Right cardiac atrium (tissue), 5 donors: Measurements from ENCODE around the gene IPPK. TPM values are rescaled to one million over a fixed set of nuclear protein-coding genes. Genes with fewer than 3 reads are reported as not detected.

Experiments used
- ATAC-seq, 2 donors: fragments of 200-7000 bp; cut with Tn5 transposase; one replicate each; pipeline versions ENCODE4 v1.8.0 to v1.9.1; 2020; ENCODE audit warnings: moderate library complexity in 2 of 2, mild to moderate bottlenecking in 1 of 2
- DNase-seq, 3 donors: peaks; one replicate each; pipeline ENCODE4 v3.0.0-alpha.2; 2020
- H3K27ac ChIP-seq: one replicate; pipeline ENCODE4 v1.5.1; 2013; ENCODE audit warnings: mild to moderate bottlenecking, low read length, control low read depth, moderate library complexity
- H3K27me3 ChIP-seq: one replicate; pipeline ENCODE4 v1.6.1; 2013; ENCODE audit not compliant: control insufficient read depth, insufficient read depth
- H3K4me1 ChIP-seq: one replicate; pipeline ENCODE4 v1.6.1; 2013; ENCODE audit warnings: low read length; ENCODE audit not compliant: control insufficient read depth, insufficient read depth
- H3K4me3 ChIP-seq: one replicate; pipeline ENCODE4 v1.5.1; 2013; ENCODE audit warnings: low read length, control low read depth
- H3K9me3 ChIP-seq: one replicate; pipeline ENCODE4 v1.6.1; 2013; ENCODE audit warnings: low read length; ENCODE audit not compliant: control insufficient read depth
- WGBS: extraction: QIAGEN DNeasy Blood & Tissue Kit; methylation state at CpG from one replicate; pipeline ENCODE4 v1.1.7; 2013; 5-methylcytosine and 5-hydroxymethylcytosine counted together
- intact Hi-C, 4 donors: fragments of 100-400 bp; cut with DNase I; formaldehyde crosslinking; loops; one replicate each; pipeline versions ENCODE4 v1.11.0 to v1.14.0; 2022 to 2023
- long read RNA-seq, 4 donors: library from polyadenylated mRNA; unstranded; transcript quantifications; one replicate each; pipeline ENCODE4 v2.0.0, GENCODE V29; 2020 to 2021
- polyA plus RNA-seq: library from polyadenylated mRNA; stranded (reverse); fragments of 200-250 nt; gene quantifications from one replicate; pipeline ENCODE4 v1.2.3, GENCODE V29; 2013
- total RNA-seq, 4 donors: library from RNA; stranded (reverse); fragmentation: NEBNext Ultra II Directional; extraction: Animal tissue kit (Norgen Biotek cat#: 25700); gene quantifications; one replicate each; pipeline ENCODE4 v1.2.1, GENCODE V29; 2021
- donor health status: healthy with polysubstance abuse.
- donor health status: DM: no; HTN: yes; CAD: no.
- donor health status: DM: no; HTN: no; CAD: no.
- donor health status: DM: no; HTN: yes; CAD: no; lungs with severe emphysema.
- donor health status: DM: yes; HTN: yes; CAD: no.

Gene IPPK, protein sequence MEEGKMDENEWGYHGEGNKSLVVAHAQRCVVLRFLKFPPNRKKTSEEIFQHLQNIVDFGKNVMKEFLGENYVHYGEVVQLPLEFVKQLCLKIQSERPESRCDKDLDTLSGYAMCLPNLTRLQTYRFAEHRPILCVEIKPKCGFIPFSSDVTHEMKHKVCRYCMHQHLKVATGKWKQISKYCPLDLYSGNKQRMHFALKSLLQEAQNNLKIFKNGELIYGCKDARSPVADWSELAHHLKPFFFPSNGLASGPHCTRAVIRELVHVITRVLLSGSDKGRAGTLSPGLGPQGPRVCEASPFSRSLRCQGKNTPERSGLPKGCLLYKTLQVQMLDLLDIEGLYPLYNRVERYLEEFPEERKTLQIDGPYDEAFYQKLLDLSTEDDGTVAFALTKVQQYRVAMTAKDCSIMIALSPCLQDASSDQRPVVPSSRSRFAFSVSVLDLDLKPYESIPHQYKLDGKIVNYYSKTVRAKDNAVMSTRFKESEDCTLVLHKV
- 10 to 100 TPM; 10.2 to 20.9 (median 11.6) TPM for total RNA-seq
- 8.6 TPM for polyA plus RNA-seq
- long read RNA-seq, donor 1, full-length matches to known transcripts, result 16 of 28 reads
- long read RNA-seq, donor 1, partial matches to known transcripts, result 9 of 28 reads
- long read RNA-seq, donor 1, other reads (novel, unspliced or antisense), result 3 of 28 reads
- long read RNA-seq, donor 2, full-length matches to known transcripts, result 7 of 15 reads
- long read RNA-seq, donor 2, partial matches to known transcripts, result 4 of 15 reads
- long read RNA-seq, donor 2, other reads (novel, unspliced or antisense), result 4 of 15 reads
- long read RNA-seq, donor 3, full-length matches to known transcripts, result 102 of 177 reads
- long read RNA-seq, donor 3, partial matches to known transcripts, result 61 of 177 reads
- long read RNA-seq, donor 3, other reads (novel, unspliced or antisense), result 14 of 177 reads
- long read RNA-seq, donor 4, full-length matches to known transcripts, result 13 of 15 reads
- long read RNA-seq, donor 4, partial matches to known transcripts, result 1 of 15 reads
- long read RNA-seq, donor 4, other reads (novel, unspliced or antisense), result 1 of 15 reads

DNA sequence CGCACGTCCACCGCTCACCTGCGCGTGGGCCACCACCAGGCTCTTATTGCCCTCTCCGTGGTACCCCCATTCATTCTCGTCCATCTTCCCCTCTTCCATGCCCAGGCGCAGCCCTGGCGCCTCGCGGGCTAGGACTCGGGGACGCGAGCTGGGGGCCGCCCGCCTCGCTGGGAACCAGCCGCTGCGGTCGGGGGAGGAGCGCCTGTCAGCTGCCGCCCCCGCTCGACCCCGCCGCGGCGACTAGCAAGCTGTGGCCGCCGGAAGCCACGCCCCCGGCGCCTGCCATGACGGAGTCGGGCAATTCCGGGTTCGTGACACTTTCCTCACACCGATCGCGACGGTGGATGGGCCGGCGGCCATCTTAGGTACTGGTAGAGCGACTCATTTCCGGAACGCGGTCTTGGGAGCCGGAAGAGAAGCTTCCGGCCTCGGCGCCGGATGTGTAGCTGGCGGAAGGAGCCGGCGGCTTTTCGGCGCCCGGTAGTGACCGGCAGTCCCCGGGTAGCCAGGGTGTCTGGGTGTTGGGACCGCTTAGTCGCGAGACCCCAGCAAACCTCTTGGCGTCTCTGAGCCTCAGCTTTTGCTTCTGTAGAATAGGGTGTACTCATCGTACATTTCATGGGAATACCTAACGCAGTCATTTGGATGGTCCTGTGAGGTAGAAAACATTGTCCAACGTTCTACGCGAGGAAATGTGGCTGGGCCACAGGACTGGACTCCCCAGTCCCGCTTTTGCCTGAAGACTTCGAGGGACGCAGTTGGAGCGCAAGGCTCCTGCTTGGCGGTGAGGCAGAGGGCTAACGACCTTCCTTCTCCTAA lies at the start of gene IPPK:
Gene IPPK, minus strand, starts transcription at position 242 of the 819 bp plus-strand sequence. Its CDS starts 143 bp downstream, at position 99.
- DNase-seq (peak; percentile 99 to 100 (median 99)), ATAC-seq (peak; percentile 95 to 97)
- Histone ChIP-seq H3K4me1 (peaks cover 11% of the 10 kb centered on the region), H3K27me3 (no peaks in the 10 kb centered on the region), H3K9me3 (no peaks in the 10 kb centered on the region), H3K4me3 (peak within 1 kb of the TSS; percentile 92), H3K27ac (peak within 1 kb of the TSS; percentile 99)
- under 1% methylated on average over 75 of the region's 75 CpGs for WGBS
- intact Hi-C loops, result no loop called here

DNA sequence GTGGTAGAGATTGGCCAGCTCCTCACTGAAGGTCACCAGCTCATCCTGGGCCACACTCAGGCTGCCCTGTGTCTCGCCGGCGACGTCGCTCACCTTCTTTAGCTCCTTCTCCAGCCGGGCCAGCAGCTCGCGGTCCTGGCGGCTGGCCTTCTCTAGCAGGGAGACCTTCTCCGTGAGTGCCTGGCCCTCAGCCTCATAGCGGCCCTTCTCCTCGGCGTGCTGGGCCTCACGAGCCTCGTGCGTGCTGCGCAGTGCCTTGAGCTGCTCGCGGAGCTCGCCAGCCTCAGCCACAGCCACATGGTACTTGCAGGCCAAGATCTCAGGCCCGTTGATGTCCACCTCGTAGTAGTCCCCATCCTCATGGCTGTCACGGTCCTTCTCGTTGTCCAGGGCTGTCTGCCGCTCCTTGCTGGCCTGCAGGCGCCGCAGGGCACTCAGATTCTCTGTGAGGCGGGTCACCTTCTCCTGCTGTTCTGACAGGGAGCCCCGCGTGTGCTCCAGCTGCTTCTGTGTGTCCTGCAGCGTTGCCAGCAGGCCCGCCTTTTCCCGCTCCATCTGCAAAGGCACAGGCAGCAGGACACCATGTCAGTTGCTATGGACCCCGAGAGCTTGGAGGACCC lies 49.2 kb upstream of the IPPK start:
- Histone ChIP-seq H3K4me1 (no peaks in the 10 kb centered on the region), H3K27ac (no peak overlapping the region), H3K27me3 (no peaks in the 10 kb centered on the region), H3K4me3 (no peak overlapping the region), H3K9me3 (no peaks in the 10 kb centered on the region)
- intact Hi-C loops, result loop anchor here in 3 of 4 donors (5.0 to 10.0 kb wide), 2 partner anchors 46 to 73 kb away; partner anchors contain the start of gene BICD2 (in 1 of the 3)
- ATAC-seq (no peak), DNase-seq (peak in 1 of 3 donors; percentile 43)
- 89% methylated on average over 34 of the region's 34 CpGs for WGBS

DNA sequence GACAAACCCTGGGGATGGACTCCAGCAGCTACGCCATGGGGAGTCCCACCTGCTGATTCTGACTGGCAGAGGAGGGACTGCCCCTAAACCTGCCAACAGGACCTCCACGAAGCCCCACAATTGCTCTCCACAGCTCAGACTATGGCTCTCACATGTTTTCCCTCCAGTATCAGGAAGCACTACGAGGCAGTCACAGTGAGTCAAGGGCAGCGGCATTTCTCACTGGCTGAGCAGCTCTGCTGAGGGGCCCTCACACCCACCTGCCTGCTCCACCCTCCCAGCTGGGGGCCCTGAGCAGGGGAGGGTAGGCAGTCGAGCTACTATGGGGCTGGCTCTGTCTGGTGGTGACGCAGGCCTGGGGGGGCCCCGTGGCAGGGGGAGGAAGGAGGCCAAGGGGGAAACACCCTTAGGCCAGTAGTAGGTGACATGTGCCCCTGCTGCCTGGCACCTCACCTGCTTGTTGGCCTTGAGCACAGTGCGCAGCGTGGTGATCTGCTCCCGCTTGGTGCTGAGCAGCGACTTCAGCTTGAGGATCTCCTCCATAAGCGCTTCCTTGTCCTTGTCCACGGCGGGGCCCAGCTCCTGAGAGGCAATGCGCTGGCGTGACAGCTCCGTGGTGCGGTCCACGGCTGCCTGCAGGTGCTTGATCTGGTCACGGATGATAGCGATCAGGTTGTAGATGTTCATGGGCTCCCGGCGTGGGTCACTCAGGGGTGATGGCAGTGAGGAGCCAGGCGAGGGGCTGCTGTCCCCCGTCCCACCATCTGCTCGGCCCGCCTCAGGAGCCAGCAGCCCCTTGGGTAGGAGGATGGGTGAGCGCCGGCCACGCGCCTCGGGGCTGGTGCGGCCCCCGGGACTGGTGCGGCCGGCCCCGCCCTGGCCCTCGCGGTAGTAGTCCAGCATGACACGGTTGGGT lies 48.4 kb upstream of the IPPK start:
- Histone ChIP-seq H3K4me3 (no peak overlapping the region), H3K27ac (no peak overlapping the region), H3K4me1 (no peaks in the 10 kb centered on the region), H3K9me3 (no peaks in the 10 kb centered on the region), H3K27me3 (no peaks in the 10 kb centered on the region)
- intact Hi-C loops, result loop anchor here in 3 of 4 donors (5.0 to 10.0 kb wide), 2 partner anchors 46 to 74 kb away; partner anchors contain the start of gene BICD2 (in 1 of the 3)
- 89% methylated on average over 40 of the region's 40 CpGs for WGBS
- ATAC-seq (no peak), DNase-seq (peak in 1 of 3 donors; percentile 50)

DNA sequence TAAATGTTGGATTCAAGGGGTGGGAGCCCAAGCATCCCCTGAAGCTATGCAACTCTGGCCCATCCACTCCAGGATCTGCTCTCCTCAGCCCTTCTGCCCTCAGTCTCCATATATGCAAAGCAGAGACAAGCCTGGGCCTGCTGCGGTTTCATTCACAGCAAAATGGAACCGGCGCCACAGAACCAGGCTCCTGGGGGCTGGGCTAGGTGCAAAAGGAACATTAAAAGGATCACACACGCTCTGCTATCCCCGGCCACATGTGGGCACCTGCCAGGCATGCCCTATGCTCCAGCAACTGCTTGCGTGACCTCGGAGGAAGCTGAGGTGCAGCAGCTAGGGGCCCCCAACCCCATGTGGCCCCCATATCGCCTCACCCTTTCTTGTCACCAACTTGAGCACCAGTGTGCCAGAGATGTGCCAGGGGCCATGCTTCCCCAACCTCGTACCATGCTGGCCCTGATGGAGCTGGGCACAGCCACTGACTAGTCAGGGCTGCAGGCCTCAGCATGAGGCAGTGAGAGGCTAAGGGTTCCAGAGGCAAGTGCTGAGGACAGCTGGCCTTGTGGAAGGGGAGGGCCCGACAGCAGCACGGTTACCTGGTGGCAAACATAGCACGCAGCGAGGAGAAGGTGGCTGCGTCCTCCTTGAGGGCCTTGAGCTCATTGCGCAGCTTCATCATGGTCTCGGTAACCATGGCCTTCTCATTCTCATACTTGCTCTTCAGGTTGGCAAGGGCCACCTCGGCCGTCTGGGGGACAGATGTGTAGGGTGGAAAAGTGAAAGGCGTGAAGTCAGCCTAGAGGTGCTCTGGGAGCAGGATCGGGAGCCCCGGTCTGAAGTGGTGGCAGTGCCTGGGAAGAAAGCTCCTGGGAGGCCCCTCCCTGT lies 47.5 kb upstream of the IPPK start:
- ATAC-seq (no peak), DNase-seq (no peak)
- Histone ChIP-seq H3K4me1 (no peaks in the 10 kb centered on the region), H3K4me3 (no peak overlapping the region), H3K27me3 (no peaks in the 10 kb centered on the region), H3K27ac (no peak overlapping the region), H3K9me3 (no peaks in the 10 kb centered on the region)
- intact Hi-C loops, result loop anchor here in 3 of 4 donors (2.0 to 10.0 kb wide), 3 partner anchors 47 to 75 kb away; partner anchors contain the start of gene BICD2 (in 1 of the 3)
- WGBS, result 89% methylated on average over 21 of the region's 21 CpGs

DNA sequence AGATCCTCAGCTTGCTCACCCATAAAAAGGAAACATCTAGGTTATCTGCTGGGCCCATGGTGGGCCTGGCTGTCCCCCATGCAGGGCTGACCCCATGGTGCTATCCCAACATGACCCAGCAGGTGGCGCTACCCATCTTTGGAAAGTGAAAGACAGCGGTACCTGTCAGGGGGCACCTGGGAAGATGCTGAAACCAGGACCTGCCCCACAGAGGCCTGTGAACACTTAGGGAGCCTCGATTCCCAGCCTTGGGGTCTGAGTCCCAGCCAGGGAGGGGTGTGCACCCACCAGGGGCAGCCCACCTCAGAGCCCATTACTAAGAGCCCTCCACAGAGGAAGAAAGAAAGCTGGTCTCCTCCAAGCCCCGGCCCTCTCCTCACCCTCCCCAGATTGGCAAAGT lies 46.6 kb upstream of the IPPK start:
- DNase-seq (peak; percentile 54 to 85 (median 84)), ATAC-seq (peak; percentile 15 to 50)
- Histone ChIP-seq H3K4me1 (no peaks in the 10 kb centered on the region), H3K4me3 (no peak overlapping the region), H3K27ac (no peak overlapping the region), H3K9me3 (no peaks in the 10 kb centered on the region), H3K27me3 (no peaks in the 10 kb centered on the region)
- intact Hi-C loops, result loop anchor here in 3 of 4 donors (2.0 to 10.0 kb wide), 3 partner anchors 48 to 76 kb away; partner anchors contain the start of gene BICD2 (in 1 of the 3)
- WGBS, result 33% methylated on average over 4 of the region's 4 CpGs

DNA sequence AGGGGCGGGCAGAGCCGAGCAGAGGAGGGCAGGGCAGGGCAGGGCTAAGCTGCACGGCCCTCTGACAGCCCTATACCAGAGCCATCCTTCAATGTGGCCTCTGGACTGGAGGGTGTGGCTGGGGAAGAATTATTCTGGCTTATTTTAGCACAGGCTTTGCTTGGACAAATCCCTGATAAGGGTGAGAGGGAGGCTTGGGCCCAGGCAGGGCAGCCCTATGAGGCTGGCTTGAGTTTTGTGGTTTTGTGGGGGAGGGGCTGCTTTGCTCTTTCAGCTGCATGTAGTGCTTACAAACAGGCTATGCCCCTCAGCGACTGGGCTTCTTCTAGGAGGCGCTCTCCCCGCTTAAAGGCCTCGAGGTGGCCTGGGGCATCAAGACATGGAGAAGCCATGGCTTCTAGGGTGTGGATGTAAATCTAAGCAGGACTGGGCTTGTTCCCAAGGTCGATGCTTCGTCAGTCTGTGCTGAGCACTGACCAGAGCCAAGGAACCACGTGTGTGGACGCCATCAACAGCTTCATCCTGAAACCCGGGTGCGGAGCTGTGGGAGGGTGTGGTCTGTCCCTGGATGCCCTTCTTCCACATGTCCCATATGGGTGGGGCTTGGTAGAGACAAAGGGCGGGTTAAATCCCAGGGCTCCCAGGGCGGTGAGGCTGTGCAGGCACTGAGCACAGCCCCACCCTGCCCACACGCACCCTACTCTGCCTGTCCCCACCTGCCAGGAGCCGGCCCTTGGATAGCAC lies 45.7 kb upstream of the IPPK start:
- no peaks in the 10 kb centered on the region for H3K4me1 ChIP-seq
- DNase-seq (peak; percentile 74 to 89 (median 77)), ATAC-seq (peak; percentile 80 to 84)
- no peaks in the 10 kb centered on the region for H3K27me3 ChIP-seq
- H3K9me3 ChIP-seq, result no peaks in the 10 kb centered on the region
- intact Hi-C loops, result loop anchor here in 3 of 4 donors (2.0 to 10.0 kb wide), 3 partner anchors 49 to 77 kb away; partner anchors contain the start of gene BICD2 (in 1 of the 3)
- H3K27ac ChIP-seq, result peak overlapping the region; percentile 10
- WGBS, result 50% methylated on average over 17 of the region's 17 CpGs
- H3K4me3 ChIP-seq, result no peak overlapping the region

DNA sequence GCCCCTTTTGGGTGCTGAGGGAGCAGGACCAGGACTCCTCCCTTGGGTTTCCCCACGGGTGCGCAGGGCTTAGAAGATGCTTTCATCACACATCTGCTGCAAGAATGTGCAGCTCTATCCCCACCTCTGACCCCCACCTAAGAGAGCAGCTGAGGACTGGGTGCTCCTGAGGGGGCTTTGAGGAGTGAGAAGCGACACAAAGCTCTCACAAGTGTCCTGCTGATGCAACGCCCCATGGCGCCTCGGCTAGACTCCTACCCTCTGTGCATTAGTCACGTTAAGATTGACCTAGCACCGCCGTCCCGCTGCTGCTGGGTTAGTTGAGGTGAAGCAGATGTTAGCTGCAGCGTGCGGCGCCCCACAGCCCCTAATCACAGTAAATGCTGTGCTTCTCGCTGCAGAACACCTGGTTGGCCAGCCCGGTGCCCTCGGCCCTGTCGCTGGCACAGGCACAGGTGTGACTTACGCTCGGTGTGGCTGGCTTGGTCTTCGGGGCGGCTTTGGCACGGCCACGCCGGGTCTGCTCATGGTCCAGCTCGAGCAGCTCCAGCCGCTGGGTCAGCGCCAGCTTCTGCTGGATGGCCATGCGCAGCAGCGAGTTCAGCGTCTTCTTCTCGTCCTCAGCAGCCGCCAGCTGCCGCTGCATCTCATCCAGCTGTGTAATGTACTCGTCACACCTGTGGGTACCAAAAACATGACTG lies 45.0 kb upstream of the IPPK start:
- no peaks in the 10 kb centered on the region for H3K27me3 ChIP-seq
- H3K27ac ChIP-seq, result peak overlapping the region; percentile 10
- H3K4me3 ChIP-seq, result no peak overlapping the region
- WGBS, result 71% methylated on average over 34 of the region's 34 CpGs
- intact Hi-C loops, result loop anchor here in 3 of 4 donors (5.0 to 10.0 kb wide), 2 partner anchors 50 to 77 kb away; partner anchors contain the start of gene BICD2 (in 1 of the 3)
- DNase-seq (peak; percentile 67 to 85 (median 82)), ATAC-seq (peak; percentile 20 to 38)
- no peaks in the 10 kb centered on the region for H3K4me1 ChIP-seq
- no peaks in the 10 kb centered on the region for H3K9me3 ChIP-seq
